Endometrial microvascular endothelial cells (primary cell): ENCODE data around the gene PPP2R3A. TPM values are rescaled to one million over a fixed set of nuclear protein-coding genes. Genes with fewer than 3 reads are reported as not detected.
"Not testable (repeated sequence)": the region's sequence is repeated elsewhere in the genome, so short reads cannot be mapped to it uniquely, and the experiment has no call there.

Source experiments
- in situ Hi-C: cut with HindIII; loops from 2 replicates; pipeline ENCODE4 v1.10.0; 2017; ENCODE audit warnings: low sequenced_read_pairs, low pct_unique_long_range_greater_than_20kb; ENCODE audit errors: inconsistent ontology term
- total RNA-seq: library from RNA; depleted of rRNA; stranded (reverse); fragments of >200 nt; gene quantifications from one replicate; pipeline ENCODE4 v1.2.3, GENCODE V29; 2015; ENCODE audit errors: inconsistent ontology term

PPP2R3A gene
- total RNA-seq, 1 donor from 2014 or later = 14.1 TPM

GRCh38 chr3:136181741-136182140 is 216.2 kb downstream of the PPP2R3A start:
- in situ Hi-C loops = no loop called here

GRCh38 chr3:136184703-136185102 is 219.2 kb downstream of the PPP2R3A start:
- in situ Hi-C loops = no loop called here

- in situ Hi-C loops = no loop called here
Measured at GRCh38 chr3:136186344-136186743, 220.8 kb downstream of the PPP2R3A start.

- in situ Hi-C loops = no loop called here
Measured at GRCh38 chr3:136186846-136187245, 221.3 kb downstream of the PPP2R3A start.

GRCh38 chr3:136187868-136188267 is 222.3 kb downstream of the PPP2R3A start:
- in situ Hi-C loops = no loop called here

GRCh38 chr3:136189043-136189442 is 223.5 kb downstream of the PPP2R3A start:
- in situ Hi-C loops = no loop called here

GRCh38 chr3:136189859-136190617 is 224.5 kb downstream of the PPP2R3A start:
- in situ Hi-C loops = no loop called here

- in situ Hi-C loops = not testable (repeated sequence)
Measured at GRCh38 chr3:136192195-136192594, 226.7 kb downstream of the PPP2R3A start.

GRCh38 chr3:136192831-136193230 is 227.3 kb downstream of the PPP2R3A start:
- in situ Hi-C loops = no loop called here

- in situ Hi-C loops = no loop called here
Measured at GRCh38 chr3:136193278-136194054, 227.9 kb downstream of the PPP2R3A start.

- in situ Hi-C loops = no loop called here
Measured at GRCh38 chr3:136194409-136195257, 229.1 kb downstream of the PPP2R3A start.

GRCh38 chr3:136195258-136196063 is 229.9 kb downstream of the PPP2R3A start:
- in situ Hi-C loops = no loop called here

- in situ Hi-C loops = no loop called here
Measured at GRCh38 chr3:136196064-136196400, 230.5 kb downstream of the PPP2R3A start, which contains the start of gene MSL2. Gene MSL2 (minus strand): TSS chr3:136196335. CDS start chr3:136195113, 1,222 bp downstream.

GRCh38 chr3:136196401-136197158 is 231.1 kb downstream of the PPP2R3A start:
- in situ Hi-C loops = no loop called here

- in situ Hi-C loops = no loop called here
Measured at GRCh38 chr3:136197159-136197793, 231.7 kb downstream of the PPP2R3A start.
